HG03025 (cell line): ENCODE results near the gene SYNGR1.
"Not testable (repeated sequence)": the region's sequence is repeated elsewhere in the genome, so short reads cannot be mapped to it uniquely, and the experiment has no call there.

ENCODE experiments used
- ATAC-seq: cut with Tn5 transposase; IDR thresholded peaks from one replicate; pipeline ENCODE4 v1.9.1; 2021; ENCODE audit warnings: mild to moderate bottlenecking, moderate library complexity; ENCODE audit not compliant: unreplicated experiment, low FRiP score

Gene SYNGR1

GRCh38 chr22:39395936-39396796 is 46.4 kb downstream of the SYNGR1 start:
- ATAC-seq: no peak

- ATAC-seq: no peak
These were observed 47.0 kb downstream of the SYNGR1 start for GRCh38 chr22:39396797-39397195.

GRCh38 chr22:39401301-39401631 is 51.5 kb downstream of the SYNGR1 start:
- no peak for ATAC-seq

- no peak for ATAC-seq
These were observed 55.7 kb downstream of the SYNGR1 start for GRCh38 chr22:39405346-39406085.

GRCh38 chr22:39408173-39408572 is 58.4 kb downstream of the SYNGR1 start:
- ATAC-seq: no peak

- no peak for ATAC-seq
These were observed 59.0 kb downstream of the SYNGR1 start for GRCh38 chr22:39408807-39409206.

- no peak for ATAC-seq
These were observed 59.8 kb downstream of the SYNGR1 start for GRCh38 chr22:39409516-39410029.

GRCh38 chr22:39410264-39410663 is 60.5 kb downstream of the SYNGR1 start:
- ATAC-seq: no peak

- ATAC-seq: not testable (repeated sequence)
These were observed 62.1 kb downstream of the SYNGR1 start for GRCh38 chr22:39411828-39412365.

- ATAC-seq: not testable (repeated sequence)
These were observed 63.4 kb downstream of the SYNGR1 start for GRCh38 chr22:39413204-39413603.

- no peak for ATAC-seq
These were observed 64.6 kb downstream of the SYNGR1 start for GRCh38 chr22:39414377-39414776.

- no peak for ATAC-seq
These were observed 65.1 kb downstream of the SYNGR1 start for GRCh38 chr22:39414886-39415285.

- no peak for ATAC-seq
These were observed 65.7 kb downstream of the SYNGR1 start for GRCh38 chr22:39415506-39415905.

- ATAC-seq: no peak
These were observed 66.5 kb downstream of the SYNGR1 start for GRCh38 chr22:39416319-39416718.

GRCh38 chr22:39417641-39418040 is 67.8 kb downstream of the SYNGR1 start:
- no peak for ATAC-seq

GRCh38 chr22:39418696-39419095 is 68.9 kb downstream of the SYNGR1 start:
- ATAC-seq: no peak

GRCh38 chr22:39419096-39419495 is 69.3 kb downstream of the SYNGR1 start:
- no peak for ATAC-seq

- ATAC-seq: no peak
These were observed 70.1 kb downstream of the SYNGR1 start for GRCh38 chr22:39419911-39420310.

- ATAC-seq: no peak
These were observed 71.9 kb downstream of the SYNGR1 start for GRCh38 chr22:39421691-39422090.

- no peak for ATAC-seq
These were observed 72.3 kb downstream of the SYNGR1 start for GRCh38 chr22:39422101-39422500.

- no peak for ATAC-seq
These were observed 72.9 kb downstream of the SYNGR1 start for GRCh38 chr22:39422721-39423120.
